B cell (primary cell): Measurements from ENCODE around the gene MOK. TPM values are rescaled to one million over a fixed set of nuclear protein-coding genes. Genes with fewer than 3 reads are reported as not detected.
"Not testable (repeated sequence)": the region's sequence is repeated elsewhere in the genome, so short reads cannot be mapped to it uniquely, and the experiment has no call there.

Experiments
- ATAC-seq: fragments of 200-7000 bp; cut with Tn5 transposase; one replicate; pipeline ENCODE4 v1.10.0; 2021; ENCODE audit warnings: low read depth, mild to moderate bottlenecking, moderate number of reproducible peaks, moderate library complexity
- CTCF ChIA-PET: fragments of 350-600 bp; sonication (Branson Sonifier 250); formaldehyde crosslinking; loops from one replicate; lab custom pipeline; 2021; ENCODE audit warnings: antibody characterized with exemption, inconsistent platforms; lab: Charles Lee
- POLR2A ChIA-PET: fragments of 350-600 bp; sonication (Branson Sonifier 250); formaldehyde crosslinking; loops from one replicate; lab custom pipeline; 2021; ENCODE audit warnings: antibody characterized with exemption; lab: Charles Lee
- DNase-seq: peaks from one replicate; pipeline ENCODE4 v3.0.0; 2013
- H2AFZ ChIP-seq: 2 replicates; pipeline ENCODE4 v1.6.1; 2012; ENCODE audit warnings: mild to moderate bottlenecking, low read depth, low read length; ENCODE audit not compliant: insufficient read depth, poor library complexity, severe bottlenecking
- H3K27ac ChIP-seq, 2 donors: 1 replicate in 1 of 2; 2 replicates in 1 of 2; pipeline ENCODE4 v1.5.1; 2012 to 2013; ENCODE audit warnings: low read length in 2 of 2, mild to moderate bottlenecking in 2 of 2, moderate library complexity in 1 of 2
- H3K27me3 ChIP-seq, 4 experiments: fragments of 200-600 bp in 1 of 4; sonication (generic) in 1 of 4; replicated peaks in 1 of 4; 1 replicate in 2 of 4; 2 replicates in 2 of 4; pipeline versions ENCODE4 v1.6.1 to v1.7.0; 2013 to 2016; ENCODE audit warnings: low read length in 3 of 4, mild to moderate bottlenecking in 2 of 4, mixed read lengths in 1 of 4, moderate library complexity in 1 of 4; ENCODE audit not compliant: insufficient read depth in 4 of 4, control insufficient read depth in 3 of 4; ENCODE audit errors: control extremely low read depth in 1 of 4
- H3K36me3 ChIP-seq, 2 experiments: replicated peaks in 1 of 2; 1 replicate in 1 of 2; 2 replicates in 1 of 2; pipeline versions ENCODE4 v1.6.1 to v1.7.1; 2013; ENCODE audit warnings: low read length in 1 of 2; ENCODE audit not compliant: insufficient read depth in 2 of 2, control insufficient read depth in 1 of 2; ENCODE audit errors: control extremely low read depth in 1 of 2, extremely low read depth in 1 of 2
- H3K4me1 ChIP-seq, 2 donors: fragments of 200-600 bp in 1 of 2; sonication (generic) in 1 of 2; 1 replicate in 1 of 2; 2 replicates in 1 of 2; pipeline versions ENCODE4 v1.5.1 to v1.6.1; 2013 to 2017; ENCODE audit warnings: low read length in 2 of 2; ENCODE audit not compliant: control insufficient read depth in 2 of 2, insufficient read depth in 2 of 2
- H3K4me2 ChIP-seq: replicated peaks from 2 replicates; pipeline ENCODE3; 2012; ENCODE audit warnings: mild to moderate bottlenecking, low read depth, low read length; ENCODE audit not compliant: poor library complexity, severe bottlenecking
- H3K4me3 ChIP-seq, 5 experiments: fragments of 200-600 bp in 1 of 5; sonication (generic) in 1 of 5; 1 replicate in 3 of 5; 2 replicates in 2 of 5; pipeline versions ENCODE4 v1.5.1 to v1.7.0; 2011 to 2016; ENCODE audit warnings: low read length in 4 of 5, mild to moderate bottlenecking in 4 of 5, low read depth in 2 of 5, control low read depth in 1 of 5, moderate library complexity in 1 of 5; ENCODE audit not compliant: insufficient read depth in 1 of 5; ENCODE audit errors: control extremely low read depth in 1 of 5, extremely low read depth in 1 of 5
- H3K79me2 ChIP-seq: fragments of 200-600 bp; sonication (generic); one replicate; pipeline ENCODE4 v1.6.0; 2016; ENCODE audit warnings: low read length; ENCODE audit not compliant: control insufficient read depth, insufficient read depth
- H3K9ac ChIP-seq: fragments of 200-600 bp; sonication (generic); 2 replicates; pipeline ENCODE4 v1.6.1; 2017; ENCODE audit warnings: mild to moderate bottlenecking, low read length, moderate library complexity
- H3K9me3 ChIP-seq, 3 donors: one replicate each; pipeline versions ENCODE4 v1.6.1 to v1.7.1; 2013; ENCODE audit warnings: low read length in 2 of 3; ENCODE audit not compliant: control insufficient read depth in 2 of 3, insufficient read depth in 1 of 3; ENCODE audit errors: control extremely low read depth in 1 of 3
- H4K20me1 ChIP-seq: 2 replicates; pipeline ENCODE4 v1.6.0; 2012; ENCODE audit warnings: mild to moderate bottlenecking, low read length; ENCODE audit not compliant: insufficient read depth, control insufficient read depth, poor library complexity, severe bottlenecking
- H3K27ac Mint-ChIP-seq: one replicate; pipeline ENCODE4 v1.8.0; 2021; ENCODE audit warnings: mixed read lengths
- H3K27me3 Mint-ChIP-seq: one replicate; pipeline ENCODE4 v1.8.0; 2021; ENCODE audit warnings: mixed read lengths
- H3K4me1 Mint-ChIP-seq: one replicate; pipeline ENCODE4 v1.8.0; 2021; ENCODE audit warnings: mixed read lengths
- H3K4me3 Mint-ChIP-seq: one replicate; pipeline ENCODE4 v1.8.0; 2021; ENCODE audit warnings: mixed read lengths
- H3K9me3 Mint-ChIP-seq: one replicate; pipeline ENCODE4 v1.8.0; 2022; ENCODE audit warnings: mixed read lengths; ENCODE audit not compliant: insufficient read depth
- CTCF ChIP-seq: fragments of 200-600 bp; IDR thresholded peaks from one replicate; pipeline ENCODE4 v1.8.0; 2022; ENCODE audit warnings: antibody characterized with exemption, mild to moderate bottlenecking
- EZH2 ChIP-seq: IDR thresholded peaks from 2 replicates; pipeline ENCODE4 v1.6.1; 2012; ENCODE audit warnings: borderline replicate concordance, low read depth, mild to moderate bottlenecking, moderate library complexity, low read length; ENCODE audit not compliant: insufficient read depth, poor library complexity, severe bottlenecking
- WGBS: methylation state at CpG from one replicate; pipeline ENCODE4 v1.1.5; 2013; ENCODE audit warnings: missing lambda C conversion rate; ENCODE audit not compliant: insufficient coverage; 5-methylcytosine and 5-hydroxymethylcytosine counted together
- intact Hi-C: fragments of 100-400 bp; cut with micrococcal nuclease; formaldehyde crosslinking; loops from one replicate; pipeline ENCODE4 v1.10.0; 2022
- polyA plus RNA-seq: library from polyadenylated mRNA; depleted of rRNA; stranded (reverse); fragments of >200 nt; gene quantifications from 2 replicates; pipeline ENCODE4 v1.2.3, GENCODE V29; 2012
- total RNA-seq, 2 donors: library from RNA; stranded (reverse); fragments of 120-200 nt in 1 of 2; gene quantifications; 1 replicate in 1 of 2; 2 replicates in 1 of 2; pipeline versions ENCODE4 v1.2.3 to v1.2.4, GENCODE V29; 2013 to 2022

The MOK gene
- total and polyA plus RNA-seq, 2 donors (not counting 1 experiment from before 2014, with no cell fraction given) = 1.2 to 3.0 TPM

- H3K4me3 Mint-ChIP-seq = no peak overlapping the region
- Histone ChIP-seq H3K79me2 (peaks cover 10% of the 10 kb centered on the region), H3K36me3 (peaks cover 0 to 71% of the 10 kb centered on the region in 2 experiments), H2AFZ (no peak overlapping the region), H3K4me3 (no peak overlapping the region), H4K20me1 (peaks cover 3% of the 10 kb centered on the region), H3K4me2 (no peak overlapping the region), H3K27me3 (no peaks in the 10 kb centered on the region), H3K4me1 (no peaks in the 10 kb centered on the region), H3K9me3 (no peaks in the 10 kb centered on the region), H3K9ac (no peak overlapping the region), H3K27ac (no peak overlapping the region)
- TF ChIP-seq CTCF (no peak), EZH2 (no peak)
- ATAC-seq (no peak), DNase-seq (no peak)
- ChIA-PET POLR2A (no interaction called here), CTCF (no interaction called here)
- no peaks in the 10 kb centered on the region for H3K9me3 Mint-ChIP-seq
- intact Hi-C loops = no loop called here
- no peaks in the 10 kb centered on the region for H3K27me3 Mint-ChIP-seq
- no peak overlapping the region for H3K27ac Mint-ChIP-seq
- WGBS = 94% methylated on average over 6 of the region's 8 CpGs
- no peaks in the 10 kb centered on the region for H3K4me1 Mint-ChIP-seq
Measured at GRCh38 chr14:102353126-102353619, 48.2 kb upstream of the MOK start.

GRCh38 chr14:102352213-102352612 is 47.2 kb upstream of the MOK start:
- Histone ChIP-seq H2AFZ (no peak overlapping the region), H3K27ac (no peak overlapping the region), H3K9me3 (no peaks in the 10 kb centered on the region), H3K4me2 (no peak overlapping the region), H3K9ac (no peak overlapping the region), H3K36me3 (peaks cover 0 to 71% of the 10 kb centered on the region in 2 experiments), H3K4me3 (no peak overlapping the region), H4K20me1 (peaks cover 3% of the 10 kb centered on the region), H3K27me3 (no peaks in the 10 kb centered on the region), H3K79me2 (peaks cover 10% of the 10 kb centered on the region), H3K4me1 (no peaks in the 10 kb centered on the region)
- TF ChIP-seq CTCF (no peak), EZH2 (no peak)
- Mint-ChIP-seq H3K27ac (no peak overlapping the region), H3K9me3 (no peaks in the 10 kb centered on the region), H3K4me3 (no peak overlapping the region), H3K27me3 (no peaks in the 10 kb centered on the region), H3K4me1 (no peaks in the 10 kb centered on the region)
- no peak for DNase-seq
- no peak for ATAC-seq
- WGBS = 100% methylated on average over 2 of the region's 4 CpGs
- intact Hi-C loops = no loop called here
- ChIA-PET POLR2A (no interaction called here), CTCF (interaction anchor here (0.6 kb wide), 1 partner anchor 672 kb away, joined by 6 read pairs; no protein-coding TSS in a partner anchor)

GRCh38 chr14:102351593-102351992 is 46.6 kb upstream of the MOK start:
- H3K27ac ChIP-seq, intact Hi-C loops, H3K27ac Mint-ChIP-seq, H3K9me3 Mint-ChIP-seq, H3K9me3 ChIP-seq, H3K79me2 ChIP-seq, H3K27me3 ChIP-seq, H3K4me3 ChIP-seq, DNase-seq, POLR2A ChIA-PET, H2AFZ ChIP-seq, H3K4me1 ChIP-seq, H3K27me3 Mint-ChIP-seq, H3K4me2 ChIP-seq, ATAC-seq, H4K20me1 ChIP-seq, H3K4me1 Mint-ChIP-seq, H3K4me3 Mint-ChIP-seq, H3K9ac ChIP-seq: not testable (repeated sequence)
- H3K36me3 ChIP-seq = peaks cover 0 to 73% of the 10 kb centered on the region in 2 experiments
- CTCF ChIA-PET = interaction anchor here (0.6 kb wide), 1 partner anchor 671 kb away, joined by 6 read pairs; no protein-coding TSS in a partner anchor
- 100% methylated on average over 8 of the region's 9 CpGs for WGBS
